Pancreas (tissue), 10 donors: ENCODE measurements around the gene PPP4R3A. TPM values are rescaled to one million over a fixed set of nuclear protein-coding genes. Genes with fewer than 3 reads are reported as not detected.

Experiments
- ATAC-seq, 4 donors: fragments of 200-7000 bp; cut with Tn5 transposase; one replicate each; pipeline versions ENCODE4 v1.8.0 to v1.9.1; 2020; ENCODE audit warnings: mild to moderate bottlenecking in 4 of 4, moderate library complexity in 4 of 4
- DNase-seq, 6 donors: peaks; one replicate each; pipeline ENCODE4 v3.0.0-alpha.2; 2020
- FAIRE-seq: peaks from 2 replicates; lab custom pipeline; 2012; peaks lifted over from hg19 to GRCh38; lab: Jason Lieb, UNC
- H3K27ac ChIP-seq, 4 donors: fragments of 200-600 bp; sonication (generic); 1 replicate in 3 of 4; 2 replicates in 1 of 4; pipeline versions ENCODE4 v1.5.0 to v1.8.0; 2020
- H3K27me3 ChIP-seq, 4 donors: fragments of 200-600 bp; one replicate each; pipeline ENCODE4 v1.8.0; 2021
- H3K36me3 ChIP-seq, 3 donors: fragments of 200-600 bp; sonication (generic) in 1 of 3; one replicate each; pipeline versions ENCODE4 v1.5.0 to v1.8.0; 2020 to 2021
- H3K4me1 ChIP-seq, 3 donors: fragments of 200-600 bp; one replicate each; pipeline ENCODE4 v1.8.0; 2021
- H3K4me3 ChIP-seq, 4 donors: fragments of 200-600 bp; sonication (generic) in 2 of 4; one replicate each; pipeline versions ENCODE4 v1.5.0 to v1.8.0; 2020 to 2021
- H3K9me3 ChIP-seq, 4 donors: fragments of 200-600 bp; one replicate each; pipeline ENCODE4 v1.8.0; 2021
- CTCF ChIP-seq, 4 donors: fragments of 200-600 bp; sonication (generic) in 3 of 4; IDR thresholded peaks; one replicate each; pipeline versions ENCODE4 v1.5.0 to v1.8.0; 2021; ENCODE audit warnings: antibody characterized with exemption in 4 of 4
- WGBS, 2 donors: extraction: QIAGEN DNeasy Blood & Tissue Kit; methylation state at CpG; one replicate each; pipeline ENCODE4 v1.1.7; 2013; 5-methylcytosine and 5-hydroxymethylcytosine counted together
- intact Hi-C, 3 donors: fragments of 100-400 bp; cut with DNase I; formaldehyde crosslinking; loops; one replicate each; pipeline versions ENCODE4 v1.11.1 to v1.14.2; 2022
- polyA plus RNA-seq, 2 donors: library from polyadenylated mRNA; stranded (reverse); fragments of 200-250 nt; gene quantifications; one replicate each; pipeline ENCODE4 v1.2.3, GENCODE V29; 2013
- total RNA-seq, 6 donors: library from RNA; stranded (reverse); fragmentation: NEBNext Ultra II Directional in 4 of 6; extraction: Animal tissue kit (Norgen Biotek cat#: 25700) in 4 of 6; gene quantifications; one replicate each; pipeline versions ENCODE4 v1.2.1 to v1.2.4, GENCODE V29; 2021 to 2023
- donor health status: healthy with polysubstance abuse.
- donor health status: DM: no; HTN: no; CAD: no; lungs with moderate emphysema.
- donor health status: DM: no; HTN: no; CAD: no.
- donor health status: control.
- donor health status: control.
- donor health status: Bipolar disorder and iron deficiency.
- donor health status: DM: yes; HTN: yes; CAD: no.
- donor health status: DM: no; HTN: no; CAD: no.
- donor health status: DM: no; HTN: no; CAD: no.
- donor health status: DM: yes; HTN: yes; CAD: no.

The PPP4R3A gene
- total and polyA plus RNA-seq, 8 donors: 26.2 to 48.4 (median 34.0) TPM

- Histone ChIP-seq H3K4me3 (no peak overlapping the region), H3K27ac (no peak overlapping the region), H3K36me3 (no peaks in the 10 kb centered on the region), H3K9me3 (no peaks in the 10 kb centered on the region), H3K4me1 (no peaks in the 10 kb centered on the region), H3K27me3 (no peaks in the 10 kb centered on the region)
- no peak for TF ChIP-seq CTCF (IDR thresholded peaks at IDR 0.05)
- WGBS, 2 donors: 96 to 97% methylated on average over 3 of the region's 3 CpGs
- FAIRE-seq: no peak
- no peak for DNase-seq
- ATAC-seq: no peak
- intact Hi-C loops: no loop called here
Observed at GRCh38 chr14:91523972-91524371, 13.9 kb upstream of the PPP4R3A start.

- no peak overlapping the region for H3K4me3 ChIP-seq
- intact Hi-C loops: no loop called here
- DNase-seq: no peak
- no peak overlapping the region for H3K27ac ChIP-seq
- H3K4me1 ChIP-seq: no peaks in the 10 kb centered on the region
- H3K27me3 ChIP-seq: no peaks in the 10 kb centered on the region
- no peaks in the 10 kb centered on the region for H3K9me3 ChIP-seq
- no peak for FAIRE-seq
- ATAC-seq: no peak
- H3K36me3 ChIP-seq: no peaks in the 10 kb centered on the region
- TF ChIP-seq CTCF (IDR thresholded peaks at IDR 0.05): no peak
Observed at GRCh38 chr14:91521061-91521640, 11.0 kb upstream of the PPP4R3A start.

- intact Hi-C loops: no loop called here
- 94 to 96% methylated on average over 2 of the region's 2 CpGs for WGBS, 2 donors
- no peak for ATAC-seq
Observed at GRCh38 chr14:91520138-91520537, 10.0 kb upstream of the PPP4R3A start.

GRCh38 chr14:91519239-91520036 lies 9.3 kb upstream of the PPP4R3A start:
- ATAC-seq: no peak
- Histone ChIP-seq H3K27ac (no peak overlapping the region), H3K4me1 (no peaks in the 10 kb centered on the region), H3K4me3 (no peak overlapping the region), H3K9me3 (no peaks in the 10 kb centered on the region), H3K27me3 (no peaks in the 10 kb centered on the region), H3K36me3 (no peaks in the 10 kb centered on the region)
- TF ChIP-seq CTCF (IDR thresholded peaks at IDR 0.05): no peak
- 92 to 93% methylated on average over 6 of the region's 6 CpGs for WGBS, 2 donors
- DNase-seq: no peak
- intact Hi-C loops: no loop called here
- no peak for FAIRE-seq

More at GRCh38 chr14:91520138-91520537, 10.0 kb upstream of the PPP4R3A start:
- no peak overlapping the region for H3K27ac ChIP-seq
- H3K4me3 ChIP-seq: no peak overlapping the region
- no peak for TF ChIP-seq CTCF (IDR thresholded peaks at IDR 0.05)
- no peaks in the 10 kb centered on the region for H3K27me3 ChIP-seq
- no peaks in the 10 kb centered on the region for H3K9me3 ChIP-seq
- DNase-seq (no peak), FAIRE-seq (no peak)
- no peaks in the 10 kb centered on the region for H3K4me1 ChIP-seq
- no peaks in the 10 kb centered on the region for H3K36me3 ChIP-seq
